Occipital lobe (tissue), 2 donors: ENCODE data around the gene PRKG1. TPM values are rescaled to one million over a fixed set of nuclear protein-coding genes. Genes with fewer than 3 reads are reported as not detected.
A peak's percentile ranks its signal among the peaks of the same experiment; 100 is the strongest.

Experiments
- DNase-seq: peaks from one replicate; lab custom pipeline; 2025; lab: John Stamatoyannopoulos, UW
- total RNA-seq: library from RNA; depleted of rRNA; stranded (reverse); fragments of >200 nt; gene quantifications from one replicate; pipeline ENCODE4 v1.2.3, GENCODE V29; 2014

Gene PRKG1
- total RNA-seq, 1 donor from 2014 or later, result 24.2 TPM

DNA sequence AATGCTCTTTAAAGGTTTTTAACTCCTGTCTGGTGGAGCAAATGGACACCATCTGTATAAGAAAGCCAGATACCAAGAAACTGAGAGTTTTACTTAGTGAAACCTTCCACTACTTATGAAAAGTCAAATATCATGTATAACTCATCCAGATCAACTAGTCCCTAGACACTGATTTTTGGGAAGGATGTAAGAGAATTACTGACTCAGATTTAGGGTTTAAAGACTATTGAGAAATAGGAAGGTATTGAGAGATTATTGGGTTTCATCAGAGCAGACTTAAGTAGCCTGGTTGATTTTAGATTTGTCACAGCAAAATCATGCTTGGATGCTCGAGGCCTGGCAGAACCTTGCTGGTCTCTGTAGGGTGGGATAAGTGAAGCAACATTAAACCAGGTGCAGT is 622.0 kb downstream of the PRKG1 start:
- no peak for DNase-seq

- no peak for DNase-seq
Observed at GRCh38 chr10:51698473-51699063, 624.3 kb downstream of the PRKG1 start.

DNA sequence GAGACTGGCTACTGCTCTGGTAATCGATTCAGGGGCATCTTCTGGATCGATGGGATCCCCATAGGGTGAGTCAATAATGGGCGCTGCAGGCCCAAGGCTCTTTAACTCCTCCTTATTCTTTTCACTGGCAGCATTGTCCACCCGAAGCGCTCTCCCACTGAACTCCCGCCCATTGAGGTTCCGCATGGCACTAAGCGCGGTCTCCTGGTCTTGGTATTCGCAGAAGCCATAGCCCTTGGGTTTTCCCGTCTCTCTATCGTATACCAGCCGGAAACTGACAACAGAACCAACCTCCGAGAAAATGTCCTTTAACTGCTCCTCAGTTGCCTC is 624.8 kb downstream of the PRKG1 start:
- DNase-seq, result no peak

GRCh38 chr10:51699475-51700227 is 625.4 kb downstream of the PRKG1 start, which contains the start of gene CSTF2T:
Gene CSTF2T (minus strand): TSS chr10:51699595. CDS start chr10:51699549, 46 bp downstream.
- peak; percentile 76 for DNase-seq

DNA sequence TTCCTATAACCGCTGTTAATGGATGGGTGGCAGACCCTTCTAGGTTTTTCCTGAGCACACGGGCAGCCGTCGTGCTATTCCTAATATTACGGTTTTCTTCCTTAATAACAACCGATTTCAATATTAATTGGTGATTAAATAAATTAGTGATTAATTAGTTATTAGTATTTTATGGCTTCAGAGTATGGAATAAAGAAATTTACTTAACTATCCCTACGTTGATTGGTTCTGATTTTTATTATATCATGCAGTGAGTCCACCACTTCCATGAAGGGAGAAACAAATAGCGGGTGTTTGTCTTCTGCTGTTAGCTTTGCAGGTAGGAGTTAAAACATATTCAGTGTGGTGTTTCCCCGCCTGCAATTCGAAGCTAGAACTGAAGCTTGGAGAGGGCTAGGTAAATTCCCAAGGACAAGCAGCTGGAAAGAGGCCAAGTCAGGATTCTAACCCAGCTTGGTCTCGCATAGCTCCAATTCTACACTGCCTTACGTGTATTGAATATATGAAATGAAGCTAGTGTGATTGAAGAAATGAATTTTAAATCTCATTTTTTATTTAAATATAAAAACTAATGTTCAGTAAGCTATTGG is 626.0 kb downstream of the PRKG1 start:
- no peak for DNase-seq

DNA sequence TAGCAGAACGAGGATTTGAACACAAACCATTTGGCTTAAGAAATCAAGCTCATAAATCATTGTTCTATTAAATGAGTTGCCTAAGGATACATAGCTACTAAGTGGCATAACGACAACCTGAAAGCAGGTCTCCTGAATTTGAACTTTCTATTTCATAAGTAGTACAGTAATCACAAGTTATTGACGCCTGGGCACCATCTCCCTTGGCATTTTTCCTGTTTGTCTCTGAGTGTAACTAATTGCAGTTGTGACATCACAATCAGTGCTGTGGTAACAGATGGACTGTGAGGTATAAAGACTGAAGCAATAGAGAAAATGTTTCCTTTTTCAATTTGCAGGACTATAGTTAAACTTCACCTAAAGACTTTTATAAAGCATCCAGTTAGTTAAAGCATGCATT is 631.5 kb downstream of the PRKG1 start:
- no peak for DNase-seq

- DNase-seq, result peak; percentile 16
Observed at GRCh38 chr10:51706225-51706624, 631.9 kb downstream of the PRKG1 start.

GRCh38 chr10:51707392-51707791 is 633.1 kb downstream of the PRKG1 start:
- no peak for DNase-seq

- no peak for DNase-seq
Observed at GRCh38 chr10:51707821-51708424, 633.6 kb downstream of the PRKG1 start.

DNA sequence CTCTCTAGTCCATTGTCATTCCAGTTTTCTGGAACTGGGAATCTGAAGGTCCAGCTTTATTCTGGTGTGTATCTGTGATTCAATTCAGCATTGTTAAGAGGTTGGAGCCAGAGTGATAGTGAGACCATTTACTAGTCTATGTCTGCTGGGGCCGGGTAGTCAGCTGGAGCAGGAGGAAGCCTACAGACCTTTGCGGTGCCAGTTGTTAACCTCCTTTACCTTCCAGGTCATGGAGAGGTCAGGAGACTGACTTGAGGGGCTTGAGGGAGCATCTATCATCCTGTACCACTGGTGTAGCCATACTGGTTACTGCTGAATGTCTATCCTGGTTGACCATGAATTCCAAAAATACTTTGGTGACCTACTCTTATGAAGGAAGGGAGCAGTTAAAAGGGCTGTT is 634.3 kb downstream of the PRKG1 start:
- no peak for DNase-seq

DNA sequence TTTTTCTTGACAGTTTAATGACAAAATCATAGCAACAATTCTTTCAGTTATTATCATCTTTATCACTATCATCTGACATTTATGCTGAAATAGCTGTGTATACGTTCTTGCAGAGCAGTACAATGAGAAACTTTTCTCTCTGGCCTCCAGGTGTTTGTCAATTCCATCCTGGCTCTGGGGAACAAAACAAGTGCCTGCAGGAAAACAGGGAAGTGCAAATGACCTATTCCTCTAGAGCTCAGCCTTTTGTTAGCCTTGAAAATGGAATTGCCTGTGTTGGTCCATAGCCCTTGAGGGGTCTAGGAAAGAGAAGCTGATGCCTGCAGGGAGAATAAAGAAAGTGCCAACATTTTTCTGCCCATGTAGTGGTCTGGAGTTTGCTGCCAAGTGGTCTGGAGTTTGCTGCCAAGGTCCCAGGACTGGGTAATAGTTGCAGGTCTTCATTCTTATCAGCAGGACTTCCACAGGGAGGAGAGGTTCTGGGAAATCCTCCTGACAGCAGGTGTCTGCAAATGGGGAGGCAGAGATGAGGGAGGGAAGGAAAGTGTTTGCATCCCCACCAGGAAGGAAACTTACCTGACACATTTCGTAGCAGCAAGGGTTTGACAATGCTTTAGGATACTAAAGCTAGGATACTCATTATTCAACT is 635.2 kb downstream of the PRKG1 start:
- DNase-seq, result no peak

GRCh38 chr10:51711519-51711891 is 637.2 kb downstream of the PRKG1 start:
- no peak for DNase-seq

DNA sequence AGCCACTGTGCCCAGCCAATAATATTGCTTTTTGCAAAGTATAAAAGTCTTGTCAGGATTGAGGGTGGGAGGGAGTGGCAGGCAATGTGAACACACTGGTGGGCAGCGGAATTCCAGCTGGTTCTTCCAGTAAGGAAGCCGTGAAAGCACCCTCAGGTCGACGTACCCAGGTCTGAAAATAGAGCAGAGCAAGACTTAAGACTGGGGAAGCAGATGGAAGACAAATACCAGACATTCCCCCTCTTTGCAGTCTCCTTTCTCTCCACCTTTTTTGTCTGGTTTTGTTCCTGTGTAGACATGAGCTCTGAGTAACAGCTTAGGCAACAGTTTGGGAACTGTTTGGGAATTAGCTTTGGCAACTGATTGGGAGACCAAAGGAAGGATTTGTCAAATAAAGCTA is 642.7 kb downstream of the PRKG1 start:
- no peak for DNase-seq

DNA sequence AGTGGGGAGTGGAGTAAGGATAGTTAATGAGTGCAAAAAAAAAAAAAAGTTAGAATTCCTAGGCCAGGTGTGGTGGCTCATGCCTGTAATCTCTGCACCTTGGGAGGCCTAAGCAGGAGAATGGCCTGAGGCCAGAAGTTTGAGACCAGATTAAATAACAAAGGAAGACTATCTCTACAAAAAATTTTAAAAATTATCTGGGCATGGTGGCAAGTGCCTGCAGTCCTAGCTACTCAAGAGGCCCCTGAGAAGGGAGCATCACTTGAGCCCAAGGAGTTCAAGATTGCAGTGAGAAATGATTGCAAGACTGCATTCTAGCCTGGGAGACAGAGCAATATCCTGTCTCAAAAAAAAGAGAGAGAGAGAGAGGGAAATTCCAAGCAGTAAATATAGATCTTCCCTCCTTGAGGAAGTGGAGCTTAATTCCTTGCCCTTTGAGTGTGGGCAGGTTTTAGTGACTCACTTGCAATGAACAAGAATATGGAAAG is 644.6 kb downstream of the PRKG1 start:
- no peak for DNase-seq

GRCh38 chr10:51724038-51724437 is 649.8 kb downstream of the PRKG1 start:
- DNase-seq, result no peak

- DNase-seq, result no peak
Observed at GRCh38 chr10:51729822-51730555, 655.7 kb downstream of the PRKG1 start.

- no peak for DNase-seq
Observed at GRCh38 chr10:51733057-51733456, 658.8 kb downstream of the PRKG1 start.

- no peak for DNase-seq
Observed at GRCh38 chr10:51743146-51743545, 668.9 kb downstream of the PRKG1 start.

GRCh38 chr10:51744235-51745000 is 670.1 kb downstream of the PRKG1 start:
- no peak for DNase-seq

GRCh38 chr10:51745397-51745796 is 671.1 kb downstream of the PRKG1 start:
- no peak for DNase-seq
